ENCODE data around the gene SKIDA1. TPM values are rescaled to one million over a fixed set of nuclear protein-coding genes. Genes with fewer than 3 reads are reported as not detected.
A peak's percentile ranks its signal among the peaks of the same experiment; 100 is the strongest.

Gene SKIDA1
- total RNA-seq, 1 experiment from 2014 or later = 6.3 TPM

- Mint-ChIP-seq H3K4me3 (ENCODE audit: unreplicated experiment) (no peak overlapping the region), H3K4me1 (ENCODE audit: low read depth, unreplicated experiment) (peaks cover 71% of the 10 kb centered on the region), H3K27me3 (ENCODE audit: insufficient read depth, unreplicated experiment) (no peaks in the 10 kb centered on the region), H3K27ac (ENCODE audit: unreplicated experiment) (peak overlapping the region; percentile 64), H3K9me3 (ENCODE audit: unreplicated experiment) (no peaks in the 10 kb centered on the region), H3K36me3 (ENCODE audit: insufficient read depth, unreplicated experiment) (no peaks in the 10 kb centered on the region)
- POLR2A ChIA-PET = interaction anchor here (0.6 kb wide), 1 partner anchor 10 kb away, joined by 6 read pairs; no protein-coding TSS in a partner anchor
- intact Hi-C loops (cut with micrococcal nuclease; ENCODE audit: unreplicated experiment) = no loop called here
- DNase-seq = no peak
- CTCF ChIA-PET = interaction anchor here (0.7 to 0.8 kb wide), 3 partner anchors 14 to 15 kb away, joined by 4 to 10 read pairs (median 4); partner anchors contain the start of gene SKIDA1
- no peaks in the 10 kb centered on the region for H3K36me3 ChIP-seq (ENCODE audit: control insufficient read depth, insufficient read depth, low read length)
- BruUV-seq (replicated peaks) = no TSS peak
- no peaks in the 10 kb centered on the region for H3K9me3 ChIP-seq
- no peaks in the 10 kb centered on the region for H3K27me3 ChIP-seq (replicated peaks; ENCODE audit: control insufficient read depth, insufficient read depth, low read length)
- no peak for TF ChIP-seq CTCF (IDR thresholded peaks at IDR 0.05; ENCODE audit: insufficient read depth in 1 of 2, low read depth in 1 of 2, low read length in 1 of 2, severe bottlenecking in 1 of 2, unreplicated experiment in 1 of 2)
- peaks cover 50% of the 10 kb centered on the region for H3K4me1 ChIP-seq
- no peak overlapping the region for H3K4me3 ChIP-seq (ENCODE audit: low read depth, low read length)
These were observed 14.3 kb downstream of the SKIDA1 start for GRCh38 chr10:21511095-21511570.

GRCh38 chr10:21510241-21511094 is 15.0 kb downstream of the SKIDA1 start:
- Histone ChIP-seq H3K9me3 (no peaks in the 10 kb centered on the region), H3K27me3 (replicated peaks; ENCODE audit: control insufficient read depth, insufficient read depth, low read length) (no peaks in the 10 kb centered on the region), H3K4me3 (ENCODE audit: low read depth, low read length) (no peak overlapping the region), H3K36me3 (ENCODE audit: control insufficient read depth, insufficient read depth, low read length) (no peaks in the 10 kb centered on the region), H3K4me1 (peaks cover 50% of the 10 kb centered on the region)
- H3K36me3 Mint-ChIP-seq (ENCODE audit: insufficient read depth, unreplicated experiment) = no peaks in the 10 kb centered on the region
- no peaks in the 10 kb centered on the region for H3K9me3 Mint-ChIP-seq (ENCODE audit: unreplicated experiment)
- TF ChIP-seq CTCF (IDR thresholded peaks at IDR 0.05; ENCODE audit: insufficient read depth in 1 of 2, low read depth in 1 of 2, low read length in 1 of 2, severe bottlenecking in 1 of 2, unreplicated experiment in 1 of 2) = no peak
- peak overlapping the region; percentile 64 for H3K27ac Mint-ChIP-seq (ENCODE audit: unreplicated experiment)
- no TSS peak for BruUV-seq (replicated peaks)
- peak; percentile 51 to 56 for DNase-seq
- H3K4me3 Mint-ChIP-seq (ENCODE audit: unreplicated experiment) = peak overlapping the region; percentile 43
- intact Hi-C loops (cut with micrococcal nuclease; ENCODE audit: unreplicated experiment) = no loop called here
- POLR2A ChIA-PET = interaction anchor here (0.6 kb wide), 1 partner anchor 10 kb away, joined by 6 read pairs; no protein-coding TSS in a partner anchor
- H3K27me3 Mint-ChIP-seq (ENCODE audit: insufficient read depth, unreplicated experiment) = no peaks in the 10 kb centered on the region
- CTCF ChIA-PET = interaction anchor here (0.6 to 0.8 kb wide), 5 partner anchors 14 to 222 kb away, joined by 3 to 10 read pairs (median 4); partner anchors contain the start of gene SKIDA1
- H3K4me1 Mint-ChIP-seq (ENCODE audit: low read depth, unreplicated experiment) = peaks cover 71% of the 10 kb centered on the region

- intact Hi-C loops (cut with micrococcal nuclease; ENCODE audit: unreplicated experiment) = no loop called here
- Mint-ChIP-seq H3K4me3 (ENCODE audit: unreplicated experiment) (no peak overlapping the region), H3K9me3 (ENCODE audit: unreplicated experiment) (no peaks in the 10 kb centered on the region), H3K27ac (ENCODE audit: unreplicated experiment) (no peak overlapping the region), H3K36me3 (ENCODE audit: insufficient read depth, unreplicated experiment) (no peaks in the 10 kb centered on the region), H3K27me3 (ENCODE audit: insufficient read depth, unreplicated experiment) (no peaks in the 10 kb centered on the region), H3K4me1 (ENCODE audit: low read depth, unreplicated experiment) (peaks cover 63% of the 10 kb centered on the region)
- H3K4me3 ChIP-seq (ENCODE audit: low read depth, low read length) = no peak overlapping the region
- H3K9me3 ChIP-seq = no peaks in the 10 kb centered on the region
- ChIA-PET POLR2A (no interaction called here), CTCF (interaction anchor here (0.6 to 0.7 kb wide), 2 partner anchors 220 to 221 kb away, joined by 3 to 4 read pairs; no protein-coding TSS in a partner anchor)
- DNase-seq = no peak
- H3K27me3 ChIP-seq (replicated peaks; ENCODE audit: control insufficient read depth, insufficient read depth, low read length) = no peaks in the 10 kb centered on the region
- H3K36me3 ChIP-seq (ENCODE audit: control insufficient read depth, insufficient read depth, low read length) = no peaks in the 10 kb centered on the region
- no peak for TF ChIP-seq CTCF (IDR thresholded peaks at IDR 0.05; ENCODE audit: insufficient read depth in 1 of 2, low read depth in 1 of 2, low read length in 1 of 2, severe bottlenecking in 1 of 2, unreplicated experiment in 1 of 2)
- BruUV-seq (replicated peaks) = no TSS peak
- H3K4me1 ChIP-seq = peaks cover 47% of the 10 kb centered on the region
These were observed 15.9 kb downstream of the SKIDA1 start for GRCh38 chr10:21509341-21510240.

Measured in Caco-2 (cell line).